Fibroblast of lung (primary cell): ENCODE data around the gene RAB17.

Source experiments
- EZH2 ChIP-seq: IDR thresholded peaks from 2 replicates; pipeline ENCODE4 v1.5.1; 2012; ENCODE audit warnings: low read length, control low read depth, mild to moderate bottlenecking; ENCODE audit errors: missing control alignments
- TF ChIP-seq, protein P1 (sequence below), 2 donors: IDR thresholded peaks in 1 of 2; conservative IDR thresholded peaks in 1 of 2; 1 replicate in 1 of 2; 2 replicates in 1 of 2; pipeline ENCODE4 v1.5.1; 2011 to 2012; ENCODE audit warnings: low read length in 2 of 2, control low read depth in 1 of 2, inconsistent platforms in 1 of 2, low read depth in 1 of 2, mild to moderate bottlenecking in 1 of 2

DNA sequence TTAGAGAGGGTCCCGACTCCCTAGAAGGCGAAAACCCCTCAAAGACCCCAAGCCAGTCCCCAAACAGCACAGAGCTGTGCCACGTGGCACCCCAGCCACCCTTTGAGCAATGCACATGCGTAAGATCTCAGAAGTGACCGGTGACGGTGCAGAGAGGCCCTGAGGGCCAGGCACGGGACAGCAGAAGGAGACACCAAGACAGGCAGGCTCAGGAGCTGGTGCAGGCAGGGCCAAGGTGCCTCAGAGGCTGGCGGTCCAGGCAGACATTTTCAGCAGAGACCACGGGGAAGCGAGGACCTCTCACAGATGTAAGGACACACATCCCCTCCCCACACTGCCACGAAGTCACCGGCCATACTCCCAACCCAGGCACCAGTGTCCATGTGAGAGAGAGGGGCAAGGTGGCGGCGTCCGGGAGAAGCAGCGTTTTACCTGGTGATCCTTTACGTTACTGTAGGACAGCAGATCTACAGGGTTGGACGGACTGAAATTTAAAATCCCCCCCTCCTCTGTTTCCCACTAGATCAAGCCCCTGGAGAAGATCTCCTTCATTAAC is 2.0 kb upstream of the RAB17 start:
- TF ChIP-seq, protein P1, sequence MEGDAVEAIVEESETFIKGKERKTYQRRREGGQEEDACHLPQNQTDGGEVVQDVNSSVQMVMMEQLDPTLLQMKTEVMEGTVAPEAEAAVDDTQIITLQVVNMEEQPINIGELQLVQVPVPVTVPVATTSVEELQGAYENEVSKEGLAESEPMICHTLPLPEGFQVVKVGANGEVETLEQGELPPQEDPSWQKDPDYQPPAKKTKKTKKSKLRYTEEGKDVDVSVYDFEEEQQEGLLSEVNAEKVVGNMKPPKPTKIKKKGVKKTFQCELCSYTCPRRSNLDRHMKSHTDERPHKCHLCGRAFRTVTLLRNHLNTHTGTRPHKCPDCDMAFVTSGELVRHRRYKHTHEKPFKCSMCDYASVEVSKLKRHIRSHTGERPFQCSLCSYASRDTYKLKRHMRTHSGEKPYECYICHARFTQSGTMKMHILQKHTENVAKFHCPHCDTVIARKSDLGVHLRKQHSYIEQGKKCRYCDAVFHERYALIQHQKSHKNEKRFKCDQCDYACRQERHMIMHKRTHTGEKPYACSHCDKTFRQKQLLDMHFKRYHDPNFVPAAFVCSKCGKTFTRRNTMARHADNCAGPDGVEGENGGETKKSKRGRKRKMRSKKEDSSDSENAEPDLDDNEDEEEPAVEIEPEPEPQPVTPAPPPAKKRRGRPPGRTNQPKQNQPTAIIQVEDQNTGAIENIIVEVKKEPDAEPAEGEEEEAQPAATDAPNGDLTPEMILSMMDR (conservative IDR thresholded peaks at IDR 0.05 in 1 of 2, IDR thresholded peaks at IDR 0.05 in 1 of 2; ENCODE audit: low read depth in 1 of 2, low read length in 2 of 2): no peak
- TF ChIP-seq EZH2: no peak
